HepG2 (cell line): Measurements from ENCODE around the gene TNS1. TPM values are rescaled to one million over a fixed set of nuclear protein-coding genes. Genes with fewer than 3 reads are reported as not detected.

Experiments
- ATAC-seq: fragments of 200-7000 bp; cut with Tn5 transposase; 3 replicates; pipeline ENCODE4 v1.9.1; 2020; ENCODE audit warnings: mild to moderate bottlenecking, moderate library complexity
- BruUV-seq: library from RNA; stranded (reverse); fragments of 400-500 nt; replicated peaks from 2 replicates; lab custom pipeline; 2021; lab: Mats Ljungman, UMichigan
- CTCF ChIA-PET: fragments of 300-600 bp; formaldehyde crosslinking; extraction: SDS; loops from one replicate; lab custom pipeline; 2021; ENCODE audit warnings: low total read pairs, inconsistent platforms, low intra/inter-chr PET ratio; lab: Yijun Ruan, JAX
- POLR2A ChIA-PET: fragments of 350-600 bp; sonication (Branson Sonifier 250); formaldehyde crosslinking; loops from one replicate; lab custom pipeline; 2020; ENCODE audit warnings: antibody characterized with exemption, inconsistent platforms; lab: Yijun Ruan, JAX
- DNase-seq: peaks from one replicate; pipeline ENCODE4 v3.0.0-alpha.2; 2015; ENCODE audit warnings: low spot score
- FAIRE-seq: peaks from 3 replicates; lab custom pipeline; 2011; peaks lifted over from hg19 to GRCh38; lab: Jason Lieb, UNC
- H2AFZ ChIP-seq: one replicate; pipeline ENCODE4 v1.6.1; 2011; ENCODE audit warnings: low read length, inconsistent platforms
- H3K27ac ChIP-seq: fragments of 300-600 bp; 3 replicates; pipeline ENCODE4 v1.8.0; 2011; ENCODE audit warnings: mixed run types, mild to moderate bottlenecking, mixed read lengths, low read length, inconsistent platforms; ENCODE audit not compliant: insufficient read depth; ENCODE audit errors: extremely low read length
- H3K27me3 ChIP-seq, 2 experiments: fragments of 200-600 bp in 1 of 2; 2 replicates in 1 of 2; 3 replicates in 1 of 2; pipeline versions ENCODE4 v1.6.0 to v1.8.0; 2011; ENCODE audit warnings: low read length in 2 of 2, mild to moderate bottlenecking in 2 of 2, moderate library complexity in 2 of 2, inconsistent platforms in 1 of 2; ENCODE audit not compliant: insufficient read depth in 2 of 2, control insufficient read depth in 1 of 2
- H3K36me3 ChIP-seq, 2 experiments: fragments of 200-600 bp in 1 of 2; replicated peaks in 1 of 2; 2 replicates in 1 of 2; 3 replicates in 1 of 2; pipeline versions ENCODE4 v1.5.1 to v1.8.0; 2011; ENCODE audit warnings: low read length in 2 of 2, inconsistent platforms in 1 of 2; ENCODE audit not compliant: insufficient read depth in 2 of 2, control insufficient read depth in 1 of 2
- H3K4me1 ChIP-seq: 2 replicates; pipeline ENCODE4 v1.5.1; 2012; ENCODE audit warnings: low read length, inconsistent platforms; ENCODE audit not compliant: insufficient read depth
- H3K4me2 ChIP-seq: 2 replicates; pipeline ENCODE4 v1.6.0; 2011; ENCODE audit warnings: low read depth, low read length, inconsistent platforms
- H3K4me3 ChIP-seq, 3 experiments: fragments of 200-600 bp in 1 of 3; sonication (generic), shearing (Covaris generic) in 1 of 3; replicated peaks in 1 of 3; 2 replicates each; pipeline ENCODE4 v1.5.1; 2011 to 2016; ENCODE audit warnings: low read length in 3 of 3, inconsistent platforms in 2 of 3, low read depth in 2 of 3, mild to moderate bottlenecking in 2 of 3, control low read depth in 1 of 3, mixed read lengths in 1 of 3; ENCODE audit not compliant: insufficient read depth in 1 of 3
- H3K79me2 ChIP-seq: one replicate; pipeline ENCODE4 v1.6.1; 2011; ENCODE audit warnings: low read length, inconsistent platforms; ENCODE audit not compliant: insufficient read depth
- H3K9ac ChIP-seq: 2 replicates; pipeline ENCODE4 v1.6.0; 2011; ENCODE audit warnings: mild to moderate bottlenecking, low read depth, low read length, inconsistent platforms; ENCODE audit not compliant: insufficient read depth
- H3K9me3 ChIP-seq: 2 replicates; pipeline ENCODE4 v1.5.1; 2012; ENCODE audit warnings: mild to moderate bottlenecking, low read length
- H4K20me1 ChIP-seq: 2 replicates; pipeline ENCODE4 v1.6.0; 2011; ENCODE audit warnings: inconsistent platforms, mild to moderate bottlenecking, low read length, moderate library complexity; ENCODE audit not compliant: insufficient read depth
- CHD4 ChIP-seq: fragments of 200-600 bp; sonication (generic); IDR thresholded peaks from 2 replicates; pipeline ENCODE4 v1.7.0; 2017; ENCODE audit warnings: mild to moderate bottlenecking, low read length, borderline replicate concordance
- NFYC ChIP-seq: IDR thresholded peaks from 2 replicates; pipeline ENCODE4 v1.6.1; 2016; ENCODE audit warnings: missing genetic modification reagents, missing compliant biosample characterization
- ZMYM3 ChIP-seq: sonication (generic); formaldehyde crosslinking; IDR thresholded peaks from 2 replicates; pipeline ENCODE4 v1.5.1; 2020; ENCODE audit warnings: mild to moderate bottlenecking, missing genetic modification reagents
- ZNF350 ChIP-seq: sonication (generic); formaldehyde crosslinking; IDR thresholded peaks from 2 replicates; pipeline ENCODE4 v1.4.0; 2020; ENCODE audit warnings: mild to moderate bottlenecking, low read depth, missing genetic modification reagents, borderline replicate concordance
- ZNF550 ChIP-seq: sonication (generic); formaldehyde crosslinking; IDR thresholded peaks from 2 replicates; pipeline ENCODE4 v1.4.0; 2020; ENCODE audit warnings: mild to moderate bottlenecking, missing genetic modification reagents, borderline replicate concordance
- ZNF607 ChIP-seq: sonication (generic); formaldehyde crosslinking; IDR thresholded peaks from 2 replicates; pipeline ENCODE4 v1.5.1; 2020; ENCODE audit warnings: missing genetic modification reagents, mild to moderate bottlenecking, borderline replicate concordance
- ZNF629 ChIP-seq: sonication (generic); formaldehyde crosslinking; conservative IDR thresholded peaks from 2 replicates; pipeline ENCODE4 v1.5.0; 2020; ENCODE audit warnings: missing genetic modification reagents
- WGBS: methylation state at CpG from one replicate; pipeline ENCODE4 v1.1.6; 2017; ENCODE audit warnings: low lambda C conversion rate; 5-methylcytosine and 5-hydroxymethylcytosine counted together
- in situ Hi-C: cut with HindIII; loops from 2 replicates; pipeline ENCODE4 v1.10.0; 2017; ENCODE audit warnings: low pct_unique_long_range_greater_than_20kb; ENCODE audit not compliant: extremely low pct_ligation_motif_present
- intact Hi-C: fragments of 100-400 bp; cut with micrococcal nuclease; formaldehyde crosslinking; loops from one replicate; pipeline ENCODE4 v1.10.0; 2022; ENCODE audit not compliant: unreplicated experiment
- polyA plus RNA-seq, 8 experiments: library from polyadenylated mRNA; depleted of rRNA in 3 of 8; stranded (reverse) in 7 of 8; unstranded in 1 of 8; fragments of >200 nt; fragmentation: Illumina TruSeq in 4 of 8; extraction: Trizol in 4 of 8; gene quantifications; 2 replicates each; pipeline versions ENCODE4 v1.2.1 to v1.2.3, GENCODE V29; 2011 to 2016; ENCODE audit warnings: low read depth in 4 of 8, missing spikeins in 1 of 8, mixed read lengths in 1 of 8; ENCODE audit not compliant: insufficient read depth in 1 of 8
- total RNA-seq, 5 experiments: library from RNA; depleted of rRNA; stranded (reverse); fragments of >200 nt; fragmentation: Illumina TruSeq; extraction: Trizol; gene quantifications; 2 replicates each; pipeline ENCODE4 v1.2.3, GENCODE V29; 2016; ENCODE audit warnings: low read depth in 1 of 5
- TF ChIP-seq, protein P1 (sequence below): sonication (generic); formaldehyde crosslinking; IDR thresholded peaks from 2 replicates; pipeline ENCODE4 v1.5.0; 2020; ENCODE audit warnings: missing genetic modification reagents

Gene TNS1
- total and polyA plus RNA-seq, 2 of the 13 experiments (the other 11 are each of a cell fraction or from before 2014, with no cell fraction given), result 1.9 to 118 TPM

DNA sequence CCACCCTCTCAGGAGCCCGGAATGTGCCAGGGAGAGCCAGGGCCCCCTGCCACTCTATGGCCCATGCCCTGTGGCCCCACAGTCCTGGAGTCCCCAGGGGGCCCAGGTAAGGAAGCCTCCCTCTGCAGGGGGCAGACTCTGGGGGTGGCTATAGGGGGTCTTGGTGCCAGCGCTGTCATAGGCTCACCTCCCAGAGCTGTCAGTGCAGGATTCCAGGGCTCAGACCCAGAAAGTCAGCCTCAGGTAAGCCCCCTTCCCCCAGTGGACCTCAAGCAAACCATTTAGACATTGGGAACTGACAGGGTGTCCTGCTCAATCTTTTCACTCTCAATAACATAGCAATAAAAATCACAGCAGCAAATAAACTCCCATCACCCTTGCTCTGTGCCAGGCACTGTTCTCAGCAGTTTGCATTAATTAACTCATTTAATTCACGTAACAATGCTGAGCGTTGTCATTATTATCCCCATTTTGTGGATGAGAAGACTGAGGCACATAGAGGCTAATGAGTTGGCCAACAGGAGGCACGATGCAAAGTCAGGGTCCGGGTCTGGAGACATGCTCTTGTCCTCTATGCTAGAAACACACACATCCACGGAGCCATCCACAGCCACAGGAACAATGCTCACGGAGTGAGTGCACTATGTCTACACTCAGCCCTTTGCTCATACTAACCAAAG, 79.6 kb downstream of the TNS1 start:
- H3K27ac ChIP-seq, result no peak overlapping the region
- H3K4me3 ChIP-seq, result no peak overlapping the region; a peak in 1 of 6 replicates
- H3K27me3 ChIP-seq, result no peaks in the 10 kb centered on the region
- WGBS, result 87% methylated on average over 8 of the region's 8 CpGs
- H3K9me3 ChIP-seq, result no peaks in the 10 kb centered on the region
- H4K20me1 ChIP-seq, result peaks cover 4% of the 10 kb centered on the region; the same call in 1 of the 2 replicates
- no TSS peak for BruUV-seq
- H3K4me1 ChIP-seq, result peaks cover 55% of the 10 kb centered on the region
- DNase-seq (no peak), ATAC-seq (peak; percentile 5; the same call in 2 of the 3 replicates), FAIRE-seq (no peak)
- H2AFZ ChIP-seq, result no peak overlapping the region
- intact Hi-C loops, result no loop called here
- no peak overlapping the region for H3K9ac ChIP-seq
- ChIA-PET POLR2A (interaction anchor here (3.2 kb wide), 1 partner anchor 21 kb away, joined by 9 read pairs; no protein-coding TSS in a partner anchor), CTCF (interaction anchor here (1.7 to 2.3 kb wide), 4 partner anchors 33 to 138 kb away, joined by 6 to 9 read pairs (median 7); no protein-coding TSS in a partner anchor)
- no peak overlapping the region for H3K4me2 ChIP-seq
- H3K36me3 ChIP-seq, result peaks cover 0 to 4% of the 10 kb centered on the region in 2 experiments; a peak in 1 of 5 replicates
- H3K79me2 ChIP-seq, result no peaks in the 10 kb centered on the region
- no peak for TF ChIP-seq NFYC (CRISPR knock-in tag)
- TF ChIP-seq CHD4, result peak; percentile 42; the same call in 1 of the 2 replicates
- 0 out of 2 replicates have a peak, but pooled peaks have one; percentile 11 for TF ChIP-seq ZNF350
- TF ChIP-seq ZNF550, result no peak
- TF ChIP-seq, protein P1, sequence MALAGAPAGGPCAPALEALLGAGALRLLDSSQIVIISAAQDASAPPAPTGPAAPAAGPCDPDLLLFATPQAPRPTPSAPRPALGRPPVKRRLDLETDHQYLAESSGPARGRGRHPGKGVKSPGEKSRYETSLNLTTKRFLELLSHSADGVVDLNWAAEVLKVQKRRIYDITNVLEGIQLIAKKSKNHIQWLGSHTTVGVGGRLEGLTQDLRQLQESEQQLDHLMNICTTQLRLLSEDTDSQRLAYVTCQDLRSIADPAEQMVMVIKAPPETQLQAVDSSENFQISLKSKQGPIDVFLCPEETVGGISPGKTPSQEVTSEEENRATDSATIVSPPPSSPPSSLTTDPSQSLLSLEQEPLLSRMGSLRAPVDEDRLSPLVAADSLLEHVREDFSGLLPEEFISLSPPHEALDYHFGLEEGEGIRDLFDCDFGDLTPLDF (CRISPR knock-in tag), result no peak
- peak; percentile 81 for TF ChIP-seq ZMYM3 (CRISPR knock-in tag)
- TF ChIP-seq ZNF629 (CRISPR knock-in tag), result peak; percentile 93
- TF ChIP-seq ZNF607, result no peak
- in situ Hi-C loops, result no loop called here
